Activated CD4-positive, alpha-beta T cell treated with anti-CD3 and anti-CD28 coated beads for 24 hours (primary cell): ENCODE data around the gene GYPC.
"Not testable (repeated sequence)": the region's sequence is repeated elsewhere in the genome, so short reads cannot be mapped to it uniquely, and the experiment has no call there.

Source experiments
- DNase-seq, 2 donors: peaks; one replicate each; pipeline ENCODE4 v3.0.0-alpha.2; 2020; ENCODE audit warnings: low read depth in 2 of 2

GYPC gene

GRCh38 chr2:126699716-126700581 lies 44.0 kb downstream of the GYPC start:
- no peak for DNase-seq

- DNase-seq = no peak
Measured at GRCh38 chr2:126700677-126701076, 44.7 kb downstream of the GYPC start.

- DNase-seq = no peak
Measured at GRCh38 chr2:126703311-126703710, 47.4 kb downstream of the GYPC start.

GRCh38 chr2:126704434-126705160 lies 48.6 kb downstream of the GYPC start:
- DNase-seq = no peak

- DNase-seq = no peak
Measured at GRCh38 chr2:126707191-126707590, 51.2 kb downstream of the GYPC start.

GRCh38 chr2:126707941-126708340 lies 52.0 kb downstream of the GYPC start:
- DNase-seq = no peak

- no peak for DNase-seq
Measured at GRCh38 chr2:126714191-126714965, 58.4 kb downstream of the GYPC start.

GRCh38 chr2:126715111-126715510 lies 59.2 kb downstream of the GYPC start:
- no peak for DNase-seq

- no peak for DNase-seq
Measured at GRCh38 chr2:126715576-126716406, 59.8 kb downstream of the GYPC start.

GRCh38 chr2:126717277-126717676 lies 61.3 kb downstream of the GYPC start:
- DNase-seq = not testable (repeated sequence)

GRCh38 chr2:126717928-126718327 lies 62.0 kb downstream of the GYPC start:
- no peak for DNase-seq

GRCh38 chr2:126719191-126719832 lies 63.4 kb downstream of the GYPC start:
- no peak for DNase-seq

- no peak for DNase-seq
Measured at GRCh38 chr2:126719833-126720351, 63.9 kb downstream of the GYPC start.

- no peak for DNase-seq
Measured at GRCh38 chr2:126720638-126721037, 64.7 kb downstream of the GYPC start.

- no peak for DNase-seq
Measured at GRCh38 chr2:126722081-126722480, 66.1 kb downstream of the GYPC start.

GRCh38 chr2:126722546-126722945 lies 66.6 kb downstream of the GYPC start:
- DNase-seq = no peak

GRCh38 chr2:126723281-126723815 lies 67.4 kb downstream of the GYPC start:
- no peak for DNase-seq

- no peak for DNase-seq
Measured at GRCh38 chr2:126725580-126725979, 69.6 kb downstream of the GYPC start.

- no peak for DNase-seq
Measured at GRCh38 chr2:126729896-126730295, 73.9 kb downstream of the GYPC start.

GRCh38 chr2:126730655-126731054 lies 74.7 kb downstream of the GYPC start:
- no peak for DNase-seq
